HG02981 (cell line): ENCODE data around the gene ANKFN1.

Experiments used
- ATAC-seq: cut with Tn5 transposase; IDR thresholded peaks from one replicate; pipeline ENCODE4 v1.9.1; 2021; ENCODE audit warnings: mild to moderate bottlenecking, moderate library complexity; ENCODE audit not compliant: unreplicated experiment

Gene ANKFN1

GRCh38 chr17:56497132-56497531, 343.9 kb downstream of the ANKFN1 start:
- no peak for ATAC-seq

DNA sequence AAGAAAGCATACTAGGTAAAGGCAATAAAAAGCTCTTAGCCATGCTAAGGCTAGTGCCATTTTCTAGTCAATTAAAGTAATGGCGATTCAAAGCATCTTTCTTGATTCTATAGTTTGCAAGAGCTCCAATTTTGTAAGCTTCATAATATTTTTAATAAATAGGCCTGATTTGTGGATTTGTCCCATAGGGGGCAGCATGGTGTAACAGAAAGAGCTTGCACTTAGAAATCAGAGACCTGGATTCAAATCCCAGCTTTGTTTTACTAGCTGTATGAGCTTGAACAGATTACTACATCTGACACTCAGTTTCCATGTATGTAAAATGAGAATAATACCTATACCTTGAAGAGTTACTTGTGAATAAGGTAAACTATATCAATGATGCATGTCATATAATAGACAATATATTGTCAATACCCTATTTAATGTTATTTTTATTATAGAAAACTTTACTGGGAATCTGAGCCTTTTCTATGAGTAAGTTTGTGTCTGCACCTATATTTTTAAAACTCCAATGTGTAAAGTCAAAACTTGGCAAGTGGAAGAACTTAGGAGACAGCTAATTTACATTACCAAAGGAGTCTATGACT, 346.6 kb downstream of the ANKFN1 start:
- no peak for ATAC-seq

- ATAC-seq, result no peak
Observed at GRCh38 chr17:56502120-56502654, 348.9 kb downstream of the ANKFN1 start.

- no peak for ATAC-seq
Observed at GRCh38 chr17:56505154-56505756, 352.0 kb downstream of the ANKFN1 start.

DNA sequence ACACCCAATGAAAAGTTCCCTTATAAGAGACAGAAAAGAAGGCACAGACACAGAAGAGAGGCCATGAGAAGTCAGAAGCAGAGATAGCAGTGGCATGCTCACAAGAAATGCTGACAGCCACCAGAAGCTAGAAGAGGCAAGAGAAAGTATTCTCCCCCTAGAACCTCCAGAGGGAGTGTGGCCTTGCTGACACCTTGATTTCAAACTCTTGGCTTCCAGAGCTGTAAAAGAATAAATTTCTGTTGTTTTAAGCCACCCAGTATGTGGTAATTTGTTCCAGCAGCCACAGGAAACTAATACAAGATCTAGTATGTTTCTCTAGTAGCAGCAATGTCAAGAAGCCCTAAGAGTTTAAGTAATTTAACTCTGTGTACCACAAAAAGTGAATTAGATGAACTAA, 353.1 kb downstream of the ANKFN1 start:
- no peak for ATAC-seq

GRCh38 chr17:56510554-56511342, 357.5 kb downstream of the ANKFN1 start:
- ATAC-seq, result no peak

GRCh38 chr17:56514264-56514663, 361.0 kb downstream of the ANKFN1 start:
- no peak for ATAC-seq

- no peak for ATAC-seq
Observed at GRCh38 chr17:56514899-56515298, 361.6 kb downstream of the ANKFN1 start.

DNA sequence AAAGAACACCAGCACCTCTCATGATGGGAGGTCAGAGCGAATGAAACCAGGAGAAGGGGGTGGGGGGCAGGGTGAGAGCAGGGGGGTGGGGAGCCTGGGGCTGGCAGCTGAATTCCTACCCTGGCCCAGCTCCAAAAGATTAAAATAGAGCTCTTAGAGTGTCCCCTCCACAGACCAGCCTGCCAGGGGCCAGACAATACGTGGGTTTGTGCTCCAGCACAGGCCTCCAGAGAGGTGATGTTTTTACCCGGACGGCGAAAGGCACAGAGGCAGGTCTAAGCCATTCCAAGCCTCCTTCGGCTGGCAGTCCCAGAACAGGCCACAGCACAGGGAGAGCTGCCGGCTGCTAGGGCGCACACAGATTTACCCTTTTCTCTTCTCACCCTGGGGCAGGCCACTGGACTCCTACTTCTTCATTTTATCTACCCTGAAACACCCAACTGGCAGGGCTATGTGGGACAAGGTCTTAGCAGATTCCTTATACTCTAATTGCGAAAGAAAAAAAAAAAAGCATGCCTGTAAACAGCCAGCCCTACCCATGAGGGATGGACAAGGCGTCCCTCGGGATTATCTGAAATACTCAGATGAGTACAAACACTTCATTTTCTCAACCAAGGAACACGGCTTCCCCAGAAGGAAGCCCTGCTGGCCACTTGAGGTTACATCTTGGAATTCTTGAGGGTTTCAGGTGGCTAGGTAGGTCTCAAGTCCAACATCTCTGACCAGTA, 368.3 kb downstream of the ANKFN1 start:
- no peak for ATAC-seq

- no peak for ATAC-seq
Observed at GRCh38 chr17:56523042-56523441, 369.8 kb downstream of the ANKFN1 start.

DNA sequence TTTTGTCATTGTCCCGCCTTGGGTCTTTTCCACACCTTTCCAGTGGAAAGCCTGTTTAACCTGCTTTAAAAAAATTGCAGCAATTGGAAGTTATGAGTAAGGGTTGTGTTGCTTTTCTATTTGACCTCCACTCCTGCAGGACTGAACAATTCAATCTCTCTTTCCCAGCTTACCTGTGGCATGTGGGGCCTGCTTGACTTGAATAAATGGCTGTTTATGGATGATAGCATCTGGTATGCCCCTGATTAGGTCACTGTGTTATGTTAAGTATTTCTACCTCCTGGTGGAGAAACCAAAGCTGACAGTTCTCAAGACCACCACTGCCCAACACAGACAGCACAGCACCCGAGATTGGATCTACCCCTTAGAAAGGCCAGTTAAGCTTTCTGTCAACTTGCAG, 375.4 kb downstream of the ANKFN1 start:
- no peak for ATAC-seq

GRCh38 chr17:56532926-56533325, 379.7 kb downstream of the ANKFN1 start:
- no peak for ATAC-seq

GRCh38 chr17:56536766-56537165, 383.5 kb downstream of the ANKFN1 start:
- ATAC-seq, result no peak

DNA sequence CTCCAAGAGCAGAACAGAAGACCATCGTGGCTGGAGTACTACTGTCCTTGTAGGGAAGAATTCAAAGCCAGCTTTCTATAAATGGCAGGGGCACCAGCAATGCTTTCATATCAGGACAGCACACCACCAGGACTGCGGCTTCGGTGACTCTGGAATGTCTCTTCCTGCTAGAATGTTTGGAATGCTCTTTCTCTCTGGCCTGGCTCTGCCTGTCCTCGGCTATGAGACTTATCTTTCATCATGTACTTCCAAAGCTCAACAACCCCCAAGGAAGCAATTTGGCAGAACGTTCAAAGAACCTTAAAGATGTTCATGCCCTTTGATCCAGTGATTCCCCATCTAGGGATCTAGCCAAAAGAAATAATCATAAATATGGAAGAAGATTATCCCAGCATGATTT, 387.6 kb downstream of the ANKFN1 start:
- ATAC-seq, result no peak

GRCh38 chr17:56543280-56543679, 390.0 kb downstream of the ANKFN1 start:
- ATAC-seq, result no peak

GRCh38 chr17:56545106-56545505, 391.8 kb downstream of the ANKFN1 start:
- ATAC-seq, result no peak

DNA sequence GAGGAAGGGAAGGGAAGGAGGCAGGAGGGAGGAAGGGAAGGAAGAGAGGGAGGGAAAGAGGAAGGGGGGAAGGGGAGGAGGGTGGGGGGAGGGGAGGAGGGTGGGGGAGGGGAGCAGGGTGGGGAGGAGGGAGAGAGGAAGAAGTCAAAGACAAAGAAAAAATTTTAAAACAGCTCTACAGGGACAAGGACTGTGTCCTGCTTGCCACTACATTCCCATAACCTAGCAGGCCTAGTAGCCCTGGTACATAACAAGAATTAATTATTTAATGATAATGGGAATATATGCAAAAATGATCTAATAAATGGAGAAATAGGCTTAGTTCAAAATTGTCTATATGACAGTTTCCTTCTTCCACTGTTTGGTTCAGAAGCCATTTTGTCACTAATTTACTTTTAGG, 392.7 kb downstream of the ANKFN1 start:
- no peak for ATAC-seq

GRCh38 chr17:56548661-56549060, 395.4 kb downstream of the ANKFN1 start:
- no peak for ATAC-seq

GRCh38 chr17:56549501-56549900, 396.2 kb downstream of the ANKFN1 start:
- ATAC-seq, result no peak

- ATAC-seq, result no peak
Observed at GRCh38 chr17:56557682-56558081, 404.4 kb downstream of the ANKFN1 start.

GRCh38 chr17:56558088-56558487, 404.8 kb downstream of the ANKFN1 start:
- no peak for ATAC-seq
